Activated CD4-positive, alpha-beta memory T cell treated with anti-CD3 and anti-CD28 coated beads, Interleukin-2, amount 10 ng/mL, durations not matched to agents 7 days and 5 days (primary cell): ENCODE data around the gene BPGM. TPM values are rescaled to one million over a fixed set of nuclear protein-coding genes. Genes with fewer than 3 reads are reported as not detected.

ENCODE experiments used
- CTCF ChIA-PET: fragments of 350-600 bp; sonication (Branson Sonifier 250); formaldehyde crosslinking; loops from one replicate; lab custom pipeline; 2021; ENCODE audit warnings: antibody characterized with exemption, inconsistent platforms; lab: Charles Lee
- POLR2A ChIA-PET: fragments of 350-600 bp; sonication (Branson Sonifier 250); formaldehyde crosslinking; loops from one replicate; lab custom pipeline; 2021; ENCODE audit warnings: antibody characterized with exemption; lab: Charles Lee
- DNase-seq: peaks from one replicate; pipeline ENCODE4 v3.0.0-alpha.2; 2020
- H3K27ac Mint-ChIP-seq: one replicate; pipeline ENCODE4 v1.8.0; 2021; ENCODE audit warnings: mild to moderate bottlenecking, mixed read lengths
- H3K27me3 Mint-ChIP-seq: one replicate; pipeline ENCODE4 v1.8.0; 2021; ENCODE audit warnings: mixed read lengths
- H3K36me3 Mint-ChIP-seq: one replicate; pipeline ENCODE4 v1.8.0; 2021; ENCODE audit warnings: low read depth, mixed read lengths
- H3K4me1 Mint-ChIP-seq: one replicate; pipeline ENCODE4 v1.8.0; 2021; ENCODE audit warnings: mixed read lengths
- H3K4me3 Mint-ChIP-seq: one replicate; pipeline ENCODE4 v1.8.0; 2021; ENCODE audit warnings: mild to moderate bottlenecking, mixed read lengths
- H3K9me3 Mint-ChIP-seq: one replicate; pipeline ENCODE4 v1.8.0; 2021; ENCODE audit warnings: mixed read lengths
- total RNA-seq, 2 experiments: library from RNA; stranded (reverse); gene quantifications; one replicate each; pipeline ENCODE4 v1.2.3, GENCODE V29; 2021

The BPGM gene
- total RNA-seq, 2 experiments from 2014 or later = 27.3 to 29.3 TPM

GRCh38 chr7:134703782-134704181 is 57.1 kb downstream of the BPGM start:
- H3K9me3 Mint-ChIP-seq = no peaks in the 10 kb centered on the region
- H3K4me1 Mint-ChIP-seq = no peaks in the 10 kb centered on the region
- H3K27ac Mint-ChIP-seq = no peak overlapping the region
- CTCF ChIA-PET = interaction anchor here (5.1 kb wide), 1 partner anchor 70 kb away, joined by 48 read pairs; no protein-coding TSS in a partner anchor
- H3K36me3 Mint-ChIP-seq = no peaks in the 10 kb centered on the region
- H3K27me3 Mint-ChIP-seq = no peaks in the 10 kb centered on the region
- no peak overlapping the region for H3K4me3 Mint-ChIP-seq
- no peak for DNase-seq
- POLR2A ChIA-PET = no interaction called here

- Mint-ChIP-seq H3K4me3 (no peak overlapping the region), H3K27ac (no peak overlapping the region), H3K4me1 (no peaks in the 10 kb centered on the region), H3K9me3 (no peaks in the 10 kb centered on the region), H3K27me3 (no peaks in the 10 kb centered on the region), H3K36me3 (no peaks in the 10 kb centered on the region)
- POLR2A ChIA-PET = no interaction called here
- CTCF ChIA-PET = no interaction called here
- DNase-seq = no peak
Measured at GRCh38 chr7:134704827-134705226, 58.2 kb downstream of the BPGM start.

GRCh38 chr7:134705716-134706115 is 59.1 kb downstream of the BPGM start:
- Mint-ChIP-seq H3K27me3 (no peaks in the 10 kb centered on the region), H3K9me3 (no peaks in the 10 kb centered on the region), H3K4me3 (no peak overlapping the region), H3K36me3 (no peaks in the 10 kb centered on the region), H3K4me1 (peaks cover 7% of the 10 kb centered on the region), H3K27ac (no peak overlapping the region)
- POLR2A ChIA-PET = interaction anchor here (1.0 kb wide), 1 partner anchor 58 kb away, joined by 3 read pairs; no protein-coding TSS in a partner anchor
- DNase-seq = no peak
- CTCF ChIA-PET = no interaction called here

DNA sequence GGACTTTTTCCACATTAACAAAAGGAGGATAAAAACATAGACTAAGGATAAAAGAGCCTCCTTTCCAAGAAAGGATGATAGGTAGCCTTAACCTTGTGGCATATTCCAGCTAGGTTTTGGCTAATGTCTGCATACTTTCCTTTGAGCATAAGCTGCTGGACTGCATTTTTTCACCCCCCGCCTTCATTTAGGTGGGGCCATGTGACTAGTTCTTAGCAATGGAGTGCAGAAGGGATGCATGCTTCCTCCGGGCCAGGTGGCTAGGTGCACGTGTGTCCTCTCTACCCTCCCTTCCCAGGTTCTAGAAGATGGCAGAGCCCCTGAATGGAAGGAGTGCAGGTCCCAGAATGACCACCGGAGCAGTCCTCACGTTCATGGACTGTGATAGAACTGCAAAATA is 59.8 kb downstream of the BPGM start:
- DNase-seq = no peak
- CTCF ChIA-PET = interaction anchor here (0.6 kb wide), 1 partner anchor 17 kb away, joined by 3 read pairs; no protein-coding TSS in a partner anchor
- peaks cover 14% of the 10 kb centered on the region for H3K4me1 Mint-ChIP-seq
- H3K9me3 Mint-ChIP-seq = no peaks in the 10 kb centered on the region
- H3K4me3 Mint-ChIP-seq = no peak overlapping the region
- H3K36me3 Mint-ChIP-seq = no peaks in the 10 kb centered on the region
- H3K27me3 Mint-ChIP-seq = no peaks in the 10 kb centered on the region
- POLR2A ChIA-PET = interaction anchor here (1.0 kb wide), 1 partner anchor 59 kb away, joined by 3 read pairs; no protein-coding TSS in a partner anchor
- H3K27ac Mint-ChIP-seq = no peak overlapping the region

DNA sequence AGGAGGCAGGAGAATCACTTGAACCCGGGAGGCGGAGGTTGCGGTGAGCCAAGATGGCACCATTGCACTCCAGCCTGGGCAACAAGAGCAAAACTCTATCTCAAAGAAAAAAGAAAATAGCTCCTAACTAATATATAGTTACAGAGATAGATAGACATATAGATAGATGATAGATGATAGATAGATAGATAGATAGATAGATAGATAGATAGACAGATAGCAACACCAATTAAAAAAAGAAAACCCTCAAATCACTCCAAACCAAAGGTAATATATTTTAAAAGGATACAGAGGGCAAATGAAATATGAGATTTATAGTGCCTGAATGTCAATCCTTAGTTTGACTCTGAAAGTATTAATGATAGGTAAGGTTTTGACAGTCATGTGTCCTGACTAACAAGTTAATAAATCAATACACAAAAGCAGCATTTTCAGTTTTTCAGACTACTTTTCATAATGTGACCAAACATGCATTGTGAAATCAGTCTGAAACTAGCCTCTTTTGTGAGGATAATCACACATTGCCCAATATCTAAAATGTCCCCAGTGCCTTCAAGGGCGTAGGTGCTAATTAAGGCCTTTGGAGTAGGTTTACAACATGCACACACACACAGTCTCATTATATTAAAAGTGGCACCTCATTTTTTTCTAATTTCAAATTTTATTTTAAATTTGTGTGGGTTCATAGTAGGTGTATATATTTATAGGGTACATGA is 61.2 kb downstream of the BPGM start:
- no peaks in the 10 kb centered on the region for H3K36me3 Mint-ChIP-seq
- CTCF ChIA-PET = no interaction called here
- no peak overlapping the region for H3K4me3 Mint-ChIP-seq
- no peak for DNase-seq
- POLR2A ChIA-PET = no interaction called here
- H3K27ac Mint-ChIP-seq = no peak overlapping the region
- H3K27me3 Mint-ChIP-seq = no peaks in the 10 kb centered on the region
- H3K9me3 Mint-ChIP-seq = no peaks in the 10 kb centered on the region
- peaks cover 19% of the 10 kb centered on the region for H3K4me1 Mint-ChIP-seq

DNA sequence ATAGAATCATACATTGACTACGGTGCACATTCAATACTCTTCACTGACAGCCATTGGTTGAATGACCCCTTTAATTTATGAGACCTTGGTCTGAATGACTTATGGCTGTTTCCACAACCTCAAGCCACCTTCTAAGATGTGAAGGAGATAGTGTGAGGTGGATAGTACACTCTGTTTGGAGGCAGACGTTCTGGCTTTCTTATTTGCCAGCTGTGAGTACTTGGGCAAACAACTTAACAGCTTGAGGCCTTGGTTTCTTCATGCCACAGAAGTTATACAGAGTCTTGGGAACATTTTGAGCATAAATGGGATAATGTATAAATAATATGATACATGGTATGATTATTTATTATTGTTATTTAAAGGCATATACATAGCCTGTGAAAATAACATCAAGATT is 62.0 kb downstream of the BPGM start:
- Mint-ChIP-seq H3K9me3 (no peaks in the 10 kb centered on the region), H3K4me1 (peaks cover 21% of the 10 kb centered on the region), H3K36me3 (no peaks in the 10 kb centered on the region), H3K4me3 (no peak overlapping the region), H3K27ac (no peak overlapping the region), H3K27me3 (no peaks in the 10 kb centered on the region)
- ChIA-PET POLR2A (interaction anchor here (1.8 kb wide), 1 partner anchor 62 kb away, joined by 9 read pairs; the partner anchor contains the start of gene BPGM), CTCF (interaction anchor here (1.0 kb wide), 1 partner anchor 8 kb away, joined by 3 read pairs; no protein-coding TSS in a partner anchor)
- no peak for DNase-seq

DNA sequence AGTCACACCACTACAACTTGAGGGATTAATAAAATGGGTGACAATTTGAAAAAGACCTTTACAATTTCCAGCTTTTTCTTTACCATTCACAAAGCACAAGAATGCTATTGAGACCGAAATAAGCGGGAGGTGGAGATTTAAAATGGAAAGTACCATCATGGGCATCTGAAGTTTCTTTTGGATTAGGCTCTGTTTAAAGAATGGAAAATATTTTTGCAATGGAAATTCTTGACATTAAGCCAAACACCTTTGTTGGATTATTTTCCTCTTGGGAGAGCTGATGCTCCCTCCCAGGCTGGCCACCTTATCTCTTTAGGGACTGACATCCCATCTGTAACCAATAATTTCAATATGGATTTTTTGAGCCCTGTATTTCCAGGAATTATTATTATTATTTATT is 62.5 kb downstream of the BPGM start:
- Mint-ChIP-seq H3K9me3 (no peaks in the 10 kb centered on the region), H3K4me1 (peaks cover 22% of the 10 kb centered on the region), H3K4me3 (no peak overlapping the region), H3K36me3 (no peaks in the 10 kb centered on the region), H3K27me3 (no peaks in the 10 kb centered on the region), H3K27ac (no peak overlapping the region)
- CTCF ChIA-PET = interaction anchor here (1.0 kb wide), 1 partner anchor 9 kb away, joined by 3 read pairs; no protein-coding TSS in a partner anchor
- POLR2A ChIA-PET = interaction anchor here (1.3 to 1.8 kb wide), 2 partner anchors 16 to 63 kb away, joined by 3 to 9 read pairs; partner anchors contain the start of gene BPGM
- no peak for DNase-seq

DNA sequence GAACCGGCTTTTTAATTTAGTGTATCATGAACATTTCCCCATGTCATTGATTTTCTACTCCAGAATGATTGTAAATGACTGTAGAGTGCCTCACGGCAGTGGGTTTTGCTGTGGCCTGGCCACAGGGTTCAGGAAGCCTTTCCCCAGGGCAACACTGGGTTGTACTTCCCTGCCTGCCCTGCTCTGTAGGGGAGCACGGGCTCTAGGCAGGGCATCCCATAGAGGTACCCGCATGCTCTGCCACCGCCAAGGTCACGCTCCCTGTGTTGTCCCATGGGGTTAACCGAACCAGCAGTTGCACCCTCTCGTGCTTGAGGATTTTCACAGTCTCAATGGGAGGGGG is 63.8 kb downstream of the BPGM start:
- Mint-ChIP-seq H3K9me3 (no peaks in the 10 kb centered on the region), H3K27ac (peak overlapping the region; percentile 83), H3K27me3 (no peaks in the 10 kb centered on the region), H3K36me3 (no peaks in the 10 kb centered on the region), H3K4me3 (no peak overlapping the region), H3K4me1 (peaks cover 22% of the 10 kb centered on the region)
- CTCF ChIA-PET = interaction anchor here (0.6 to 1.8 kb wide), 8 partner anchors 9 to 276 kb away, joined by 3 to 7 read pairs (median 4); partner anchors contain the start of gene AGBL3
- no peak for DNase-seq
- POLR2A ChIA-PET = interaction anchor here (0.7 to 1.9 kb wide), 5 partner anchors 9 to 78 kb away, joined by 3 to 8 read pairs (median 3); partner anchors contain the start of gene BPGM

DNA sequence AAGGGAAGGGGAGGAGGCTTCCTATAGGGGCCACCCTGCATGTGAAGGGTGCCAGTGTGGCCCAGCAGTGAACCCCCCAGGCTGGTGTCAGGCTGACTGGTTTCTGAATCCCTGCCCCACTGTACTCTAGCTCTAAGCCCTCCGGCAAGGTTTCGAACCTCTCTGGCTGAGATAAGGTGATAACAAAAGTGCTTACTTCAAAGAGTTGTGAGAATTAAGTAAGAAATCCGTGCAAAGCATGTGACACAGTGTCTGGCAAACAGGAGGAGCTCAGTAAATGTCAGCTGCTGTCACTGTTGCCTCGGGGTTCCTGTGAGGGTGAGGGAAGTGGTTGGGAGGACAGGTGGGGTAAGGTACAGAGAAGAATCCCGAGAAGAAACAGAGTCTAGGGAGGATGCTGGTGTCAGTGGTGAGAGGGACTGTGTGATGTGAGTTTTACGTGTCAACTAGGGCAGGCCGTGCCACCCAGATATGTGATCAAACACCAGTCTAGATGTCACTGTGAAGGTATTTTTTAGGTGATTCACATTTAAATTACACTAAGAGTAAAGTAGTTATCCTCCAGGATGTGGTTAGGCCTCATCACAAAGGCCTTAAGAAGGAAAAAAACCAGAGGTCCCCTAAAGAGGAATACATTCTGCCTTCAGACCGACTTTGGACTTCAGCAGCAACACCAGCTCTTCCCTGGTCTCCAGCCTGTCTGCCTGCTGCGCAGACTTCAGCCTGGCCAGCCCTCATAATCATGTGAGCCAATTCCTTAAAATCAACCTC is 64.4 kb downstream of the BPGM start:
- CTCF ChIA-PET = interaction anchor here (0.9 to 1.8 kb wide), 7 partner anchors 10 to 75 kb away, joined by 3 to 7 read pairs (median 4); no protein-coding TSS in a partner anchor

GRCh38 chr7:134712196-134712595 is 65.5 kb downstream of the BPGM start:
- Mint-ChIP-seq H3K27me3 (no peaks in the 10 kb centered on the region), H3K9me3 (no peaks in the 10 kb centered on the region), H3K36me3 (no peaks in the 10 kb centered on the region), H3K4me1 (peaks cover 22% of the 10 kb centered on the region), H3K27ac (no peak overlapping the region), H3K4me3 (no peak overlapping the region)
- DNase-seq = no peak
- ChIA-PET CTCF (no interaction called here), POLR2A (interaction anchor here (1.9 kb wide), 1 partner anchor 66 kb away, joined by 8 read pairs; the partner anchor contains the start of gene BPGM)

More for the DNA sequence above, 64.4 kb downstream of the BPGM start:
- no peaks in the 10 kb centered on the region for H3K9me3 Mint-ChIP-seq
- POLR2A ChIA-PET = interaction anchor here (0.7 to 1.9 kb wide), 6 partner anchors 10 to 78 kb away, joined by 3 to 8 read pairs (median 3); partner anchors contain the start of gene BPGM
- H3K4me1 Mint-ChIP-seq = peaks cover 22% of the 10 kb centered on the region
- peak overlapping the region; percentile 12 for H3K4me3 Mint-ChIP-seq
- no peaks in the 10 kb centered on the region for H3K27me3 Mint-ChIP-seq
- H3K36me3 Mint-ChIP-seq = no peaks in the 10 kb centered on the region
- H3K27ac Mint-ChIP-seq = peak overlapping the region; percentile 83
- peak; percentile 58 for DNase-seq

DNA sequence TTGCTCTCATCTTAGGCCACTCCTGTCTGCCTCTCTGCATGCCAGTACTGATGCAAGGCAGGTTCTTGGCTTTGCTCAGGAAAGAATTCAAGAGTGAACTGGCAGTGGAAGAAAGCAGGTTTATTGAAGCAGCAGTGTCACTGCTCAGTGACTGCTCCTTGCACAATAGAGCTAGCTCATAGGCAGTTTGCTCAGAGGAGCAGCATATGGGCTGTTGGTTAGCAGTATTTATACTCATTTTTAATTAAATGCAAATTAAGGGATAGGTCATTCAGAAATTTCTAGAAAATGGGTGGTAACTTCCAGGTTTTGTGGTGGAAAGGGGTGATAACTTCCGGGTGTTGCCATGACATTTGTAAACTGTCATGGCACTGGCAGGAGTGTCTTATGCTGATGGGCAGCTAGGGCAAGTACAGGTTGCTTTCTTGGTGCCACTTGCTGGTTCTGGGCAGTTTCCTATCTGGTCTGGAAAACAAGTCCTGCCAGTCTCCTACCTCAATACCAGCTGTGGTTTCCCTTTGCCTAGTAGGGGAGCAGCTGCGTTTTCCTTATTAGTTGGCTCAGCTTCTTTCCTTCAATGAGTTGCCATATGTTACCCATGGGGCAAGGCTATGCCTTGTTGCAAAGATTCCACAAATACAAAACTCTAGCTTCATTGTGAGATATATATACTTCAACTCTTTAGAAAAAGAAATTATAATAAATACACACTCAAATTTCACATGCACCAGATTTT is 68.0 kb downstream of the BPGM start:
- Mint-ChIP-seq H3K27me3 (peaks cover 2% of the 10 kb centered on the region), H3K4me1 (peaks cover 22% of the 10 kb centered on the region), H3K9me3 (no peaks in the 10 kb centered on the region), H3K36me3 (no peaks in the 10 kb centered on the region), H3K4me3 (no peak overlapping the region), H3K27ac (no peak overlapping the region)
- CTCF ChIA-PET = interaction anchor here (1.3 kb wide), 1 partner anchor 103 kb away, joined by 3 read pairs; no protein-coding TSS in a partner anchor
- no peak for DNase-seq
- POLR2A ChIA-PET = no interaction called here

- CTCF ChIA-PET = interaction anchor here (0.5 to 1.2 kb wide), 2 partner anchors 8 to 235 kb away, joined by 3 read pairs; no protein-coding TSS in a partner anchor
- POLR2A ChIA-PET = no interaction called here
- H3K36me3 Mint-ChIP-seq = no peaks in the 10 kb centered on the region
Measured at GRCh38 chr7:134718211-134718875, 71.7 kb downstream of the BPGM start.

More at GRCh38 chr7:134718211-134718875, 71.7 kb downstream of the BPGM start:
- Mint-ChIP-seq H3K9me3 (no peaks in the 10 kb centered on the region), H3K27ac (no peak overlapping the region), H3K27me3 (peaks cover 2% of the 10 kb centered on the region), H3K4me1 (peaks cover 3% of the 10 kb centered on the region), H3K4me3 (no peak overlapping the region)
- no peak for DNase-seq
